HEK293 (cell line): ENCODE measurements around the gene TMEM167B.

ENCODE experiments used
- CTCF ChIA-PET: fragments of 350-600 bp; formaldehyde crosslinking; extraction: SDS; loops from one replicate; lab custom pipeline; 2021; ENCODE audit warnings: antibody characterized with exemption; lab: Yijun Ruan, JAX
- POLR2A ChIA-PET: fragments of 300-600 bp; formaldehyde crosslinking; extraction: SDS; loops from one replicate; lab custom pipeline; 2020; ENCODE audit warnings: antibody characterized with exemption, inconsistent platforms; lab: Yijun Ruan, JAX
- H3K27ac ChIP-seq: fragments of 200-500 bp; sonication (Bioruptor generic); 2 replicates; pipeline ENCODE4 v1.5.1; 2014; ENCODE audit warnings: low read depth, low read length, control low read depth, inconsistent platforms; ENCODE audit errors: extremely low read depth
- H3K36me3 ChIP-seq, 2 experiments: fragments of 200-500 bp in 1 of 2; sonication (Bioruptor generic) in 1 of 2; 1 replicate in 1 of 2; 2 replicates in 1 of 2; pipeline ENCODE4 v1.5.1; 2014 to 2017; ENCODE audit warnings: inconsistent platforms in 2 of 2, low read length in 2 of 2; ENCODE audit not compliant: control insufficient read depth in 2 of 2, insufficient read depth in 1 of 2
- H3K4me1 ChIP-seq: fragments of 200-500 bp; sonication (Bioruptor generic); 2 replicates; pipeline ENCODE4 v1.5.1; 2014; ENCODE audit warnings: mild to moderate bottlenecking, low read length, inconsistent platforms; ENCODE audit not compliant: control insufficient read depth, insufficient read depth
- H3K4me3 ChIP-seq: 2 replicates; pipeline ENCODE4 v1.5.1; 2011; ENCODE audit warnings: low read depth, mild to moderate bottlenecking, control low read depth, low read length, moderate library complexity
- H3K9me3 ChIP-seq: fragments of 200-500 bp; sonication (Bioruptor generic); 2 replicates; pipeline ENCODE4 v1.5.1; 2014; ENCODE audit warnings: low read depth, low read length, inconsistent platforms; ENCODE audit not compliant: control insufficient read depth, insufficient read depth
- HOXA7 ChIP-seq: sonication (generic); formaldehyde crosslinking; IDR thresholded peaks from 2 replicates; pipeline ENCODE4 v1.8.1; 2022; ENCODE audit warnings: missing genetic modification reagents, borderline replicate concordance
- HOXD13 ChIP-seq: sonication (generic); formaldehyde crosslinking; IDR thresholded peaks from 2 replicates; pipeline ENCODE4 v1.8.0; 2022; ENCODE audit warnings: missing genetic modification reagents, borderline replicate concordance
- IKZF3 ChIP-seq: fragments of 450-650 bp; IDR thresholded peaks from 2 replicates; pipeline ENCODE4 v1.5.0; 2018; ENCODE audit warnings: missing biosample characterization, mild to moderate bottlenecking, missing genetic modification characterization, moderate library complexity
- KLF8 ChIP-seq: fragments of 450-650 bp; formaldehyde crosslinking; IDR thresholded peaks from 2 replicates; pipeline ENCODE4 v1.5.1; 2016; ENCODE audit warnings: missing biosample characterization, missing genetic modification characterization
- SALL2 ChIP-seq: fragments of 450-650 bp; formaldehyde crosslinking; IDR thresholded peaks from 2 replicates; pipeline ENCODE4 v1.5.0; 2017; ENCODE audit warnings: missing biosample characterization, mild to moderate bottlenecking, missing genetic modification characterization, borderline replicate concordance
- SP7 ChIP-seq: fragments of 450-650 bp; formaldehyde crosslinking; IDR thresholded peaks from 2 replicates; pipeline ENCODE4 v1.5.1; 2016; ENCODE audit warnings: missing biosample characterization, missing genetic modification characterization
- ZBTB20 ChIP-seq: fragments of 450-650 bp; formaldehyde crosslinking; IDR thresholded peaks from 2 replicates; pipeline ENCODE4 v1.5.1; 2016; ENCODE audit warnings: missing biosample characterization, missing genetic modification characterization
- ZFHX2 ChIP-seq: fragments of 450-650 bp; formaldehyde crosslinking; conservative IDR thresholded peaks from 2 replicates; pipeline ENCODE4 v1.5.1; 2016; ENCODE audit warnings: missing biosample characterization, missing genetic modification characterization
- ZFP3 ChIP-seq: fragments of 450-650 bp; formaldehyde crosslinking; IDR thresholded peaks from 2 replicates; pipeline ENCODE4 v1.5.1; 2016; ENCODE audit warnings: low read depth, missing biosample characterization, missing genetic modification characterization
- ZFP37 ChIP-seq: fragments of 450-650 bp; formaldehyde crosslinking; IDR thresholded peaks from 2 replicates; pipeline ENCODE4 v1.5.1; 2016; ENCODE audit warnings: missing biosample characterization, missing genetic modification characterization
- ZNF19 ChIP-seq: fragments of 450-650 bp; formaldehyde crosslinking; IDR thresholded peaks from 2 replicates; pipeline ENCODE4; 2016; ENCODE audit warnings: missing biosample characterization, missing genetic modification characterization, low read depth
- ZNF391 ChIP-seq: fragments of 450-650 bp; formaldehyde crosslinking; IDR thresholded peaks from 2 replicates; pipeline ENCODE4 v1.5.1; 2016; ENCODE audit warnings: low read depth, missing biosample characterization, missing genetic modification characterization, borderline replicate concordance
- ZNF555 ChIP-seq: fragments of 450-650 bp; formaldehyde crosslinking; conservative IDR thresholded peaks from 2 replicates; pipeline ENCODE4 v1.5.1; 2017; ENCODE audit warnings: missing biosample characterization, mild to moderate bottlenecking, missing genetic modification characterization, inconsistent platforms
- ZNF701 ChIP-seq: fragments of 450-650 bp; formaldehyde crosslinking; IDR thresholded peaks from 2 replicates; pipeline ENCODE4 v1.5.1; 2016; ENCODE audit warnings: missing biosample characterization, missing genetic modification characterization
- ZNF777 ChIP-seq: fragments of 450-650 bp; formaldehyde crosslinking; IDR thresholded peaks from 2 replicates; pipeline ENCODE4 v1.5.1; 2017; ENCODE audit warnings: missing biosample characterization, missing genetic modification characterization, borderline replicate concordance
- TF ChIP-seq, protein P1 (sequence below): fragments of 450-650 bp; formaldehyde crosslinking; IDR thresholded peaks from 2 replicates; pipeline ENCODE4 v1.5.1; 2016; ENCODE audit warnings: missing biosample characterization, missing genetic modification characterization
- TF ChIP-seq, protein P2 (sequence below): fragments of 450-650 bp; formaldehyde crosslinking; IDR thresholded peaks from 2 replicates; pipeline ENCODE4 v1.5.1; 2016; ENCODE audit warnings: missing biosample characterization, missing genetic modification characterization
- TF ChIP-seq, protein P3 (sequence below): fragments of 450-650 bp; formaldehyde crosslinking; IDR thresholded peaks from 2 replicates; pipeline ENCODE4 v1.5.1; 2016; ENCODE audit warnings: missing biosample characterization, missing genetic modification characterization
- TF ChIP-seq, protein P4 (sequence below): fragments of 450-650 bp; formaldehyde crosslinking; IDR thresholded peaks from 2 replicates; pipeline ENCODE4 v1.5.1; 2017; ENCODE audit warnings: missing biosample characterization, missing genetic modification characterization

TMEM167B gene

DNA sequence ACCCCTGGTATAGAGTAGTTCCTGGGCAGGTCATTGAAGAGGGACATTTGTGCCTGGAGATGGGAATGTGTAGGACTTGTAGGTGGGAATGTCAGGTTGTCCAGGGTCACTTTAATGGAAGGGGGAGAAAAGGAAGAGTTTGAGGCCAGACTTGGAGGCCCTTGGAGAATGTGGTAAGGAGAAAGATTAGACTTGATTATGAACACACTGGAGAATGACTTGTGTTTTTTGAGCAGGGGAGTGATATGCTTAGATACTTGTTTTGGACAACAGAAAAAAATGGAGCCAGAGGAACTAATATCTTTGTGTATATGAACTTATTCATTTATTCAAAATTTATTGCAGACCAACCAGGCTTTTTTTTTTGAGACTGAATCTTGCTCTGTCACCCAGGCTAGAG, 41.2 kb downstream of the TMEM167B start (continued):
- TF ChIP-seq, protein P1, sequence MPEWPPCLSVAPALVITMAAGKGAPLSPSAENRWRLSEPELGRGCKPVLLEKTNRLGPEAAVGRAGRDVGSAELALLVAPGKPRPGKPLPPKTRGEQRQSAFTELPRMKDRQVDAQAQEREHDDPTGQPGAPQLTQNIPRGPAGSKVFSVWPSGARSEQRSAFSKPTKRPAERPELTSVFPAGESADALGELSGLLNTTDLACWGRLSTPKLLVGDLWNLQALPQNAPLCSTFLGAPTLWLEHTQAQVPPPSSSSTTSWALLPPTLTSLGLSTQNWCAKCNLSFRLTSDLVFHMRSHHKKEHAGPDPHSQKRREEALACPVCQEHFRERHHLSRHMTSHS (tag by site-specific recombination), result no peak
- TF ChIP-seq IKZF3 (no peak), ZNF701 (tag by site-specific recombination) (no peak), ZFP3 (no peak), ZNF391 (tag by site-specific recombination) (no peak), ZNF777 (tag by site-specific recombination) (no peak), ZNF19 (no peak), SP7 (tag by site-specific recombination) (no peak)
- TF ChIP-seq, protein P2, sequence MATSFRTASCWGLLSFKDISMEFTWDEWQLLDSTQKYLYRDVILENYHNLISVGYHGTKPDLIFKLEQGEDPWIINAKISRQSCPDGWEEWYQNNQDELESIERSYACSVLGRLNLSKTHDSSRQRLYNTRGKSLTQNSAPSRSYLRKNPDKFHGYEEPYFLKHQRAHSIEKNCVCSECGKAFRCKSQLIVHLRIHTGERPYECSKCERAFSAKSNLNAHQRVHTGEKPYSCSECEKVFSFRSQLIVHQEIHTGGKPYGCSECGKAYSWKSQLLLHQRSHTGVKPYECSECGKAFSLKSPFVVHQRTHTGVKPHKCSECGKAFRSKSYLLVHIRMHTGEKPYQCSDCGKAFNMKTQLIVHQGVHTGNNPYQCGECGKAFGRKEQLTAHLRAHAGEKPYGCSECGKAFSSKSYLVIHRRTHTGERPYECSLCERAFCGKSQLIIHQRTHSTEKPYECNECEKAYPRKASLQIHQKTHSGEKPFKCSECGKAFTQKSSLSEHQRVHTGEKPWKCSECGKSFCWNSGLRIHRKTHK, result no peak

DNA sequence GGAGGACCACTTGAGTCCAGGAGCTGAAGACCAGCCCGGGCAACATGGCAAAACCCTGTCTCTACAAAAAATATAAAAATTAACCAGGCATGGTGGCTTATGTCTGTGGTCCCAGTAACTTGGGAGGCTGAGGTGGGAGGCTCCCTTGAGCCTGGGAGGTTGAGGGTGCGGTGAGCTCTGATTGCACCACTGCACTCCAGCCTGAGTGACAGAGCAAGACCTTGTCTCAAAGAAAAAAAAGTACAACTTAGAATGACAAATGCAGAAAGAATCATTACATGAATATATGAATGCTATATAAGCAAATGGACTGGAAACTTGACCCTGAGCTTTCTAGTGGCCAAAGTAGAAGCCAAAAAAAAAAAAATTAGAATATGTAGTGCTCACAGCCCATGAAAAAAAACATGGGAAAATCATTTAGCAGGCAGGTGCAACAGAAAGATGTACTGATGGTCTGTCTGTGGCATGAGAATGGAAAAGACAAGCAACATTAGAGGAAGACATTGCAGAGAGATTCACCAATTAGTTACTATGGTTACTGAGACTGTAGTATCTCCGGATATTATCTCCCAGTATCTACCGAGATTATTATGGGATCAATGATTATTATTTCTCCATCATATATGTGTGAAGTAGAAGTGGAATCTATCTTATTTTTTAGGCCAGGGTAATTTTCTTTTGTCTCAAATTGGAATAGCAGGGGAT, 42.6 kb downstream of the TMEM167B start:
- Histone ChIP-seq H3K9me3 (no peaks in the 10 kb centered on the region), H3K27ac (no peak overlapping the region), H3K36me3 (no peaks in the 10 kb centered on the region), H3K4me3 (no peak overlapping the region), H3K4me1 (no peaks in the 10 kb centered on the region)
- no peak for TF ChIP-seq HOXA7 (CRISPR knock-in tag)
- no peak for TF ChIP-seq KLF8 (tag by site-specific recombination)
- TF ChIP-seq, protein P3, sequence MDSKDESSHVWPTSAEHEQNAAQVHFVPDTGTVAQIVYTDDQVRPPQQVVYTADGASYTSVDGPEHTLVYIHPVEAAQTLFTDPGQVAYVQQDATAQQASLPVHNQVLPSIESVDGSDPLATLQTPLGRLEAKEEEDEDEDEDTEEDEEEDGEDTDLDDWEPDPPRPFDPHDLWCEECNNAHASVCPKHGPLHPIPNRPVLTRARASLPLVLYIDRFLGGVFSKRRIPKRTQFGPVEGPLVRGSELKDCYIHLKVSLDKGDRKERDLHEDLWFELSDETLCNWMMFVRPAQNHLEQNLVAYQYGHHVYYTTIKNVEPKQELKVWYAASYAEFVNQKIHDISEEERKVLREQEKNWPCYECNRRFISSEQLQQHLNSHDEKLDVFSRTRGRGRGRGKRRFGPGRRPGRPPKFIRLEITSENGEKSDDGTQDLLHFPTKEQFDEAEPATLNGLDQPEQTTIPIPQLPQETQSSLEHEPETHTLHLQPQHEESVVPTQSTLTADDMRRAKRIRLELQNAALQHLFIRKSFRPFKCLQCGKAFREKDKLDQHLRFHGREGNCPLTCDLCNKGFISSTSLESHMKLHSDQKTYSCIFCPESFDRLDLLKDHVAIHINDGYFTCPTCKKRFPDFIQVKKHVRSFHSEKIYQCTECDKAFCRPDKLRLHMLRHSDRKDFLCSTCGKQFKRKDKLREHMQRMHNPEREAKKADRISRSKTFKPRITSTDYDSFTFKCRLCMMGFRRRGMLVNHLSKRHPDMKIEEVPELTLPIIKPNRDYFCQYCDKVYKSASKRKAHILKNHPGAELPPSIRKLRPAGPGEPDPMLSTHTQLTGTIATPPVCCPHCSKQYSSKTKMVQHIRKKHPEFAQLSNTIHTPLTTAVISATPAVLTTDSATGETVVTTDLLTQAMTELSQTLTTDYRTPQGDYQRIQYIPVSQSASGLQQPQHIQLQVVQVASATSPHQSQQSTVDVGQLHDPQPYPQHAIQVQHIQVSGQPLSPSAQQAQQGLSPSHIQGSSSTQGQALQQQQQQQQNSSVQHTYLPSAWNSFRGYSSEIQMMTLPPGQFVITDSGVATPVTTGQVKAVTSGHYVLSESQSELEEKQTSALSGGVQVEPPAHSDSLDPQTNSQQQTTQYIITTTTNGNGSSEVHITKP (tag by site-specific recombination), result no peak
- TF ChIP-seq HOXD13, result no peak
- TF ChIP-seq SALL2 (tag by site-specific recombination), result no peak
- TF ChIP-seq, protein P4, sequence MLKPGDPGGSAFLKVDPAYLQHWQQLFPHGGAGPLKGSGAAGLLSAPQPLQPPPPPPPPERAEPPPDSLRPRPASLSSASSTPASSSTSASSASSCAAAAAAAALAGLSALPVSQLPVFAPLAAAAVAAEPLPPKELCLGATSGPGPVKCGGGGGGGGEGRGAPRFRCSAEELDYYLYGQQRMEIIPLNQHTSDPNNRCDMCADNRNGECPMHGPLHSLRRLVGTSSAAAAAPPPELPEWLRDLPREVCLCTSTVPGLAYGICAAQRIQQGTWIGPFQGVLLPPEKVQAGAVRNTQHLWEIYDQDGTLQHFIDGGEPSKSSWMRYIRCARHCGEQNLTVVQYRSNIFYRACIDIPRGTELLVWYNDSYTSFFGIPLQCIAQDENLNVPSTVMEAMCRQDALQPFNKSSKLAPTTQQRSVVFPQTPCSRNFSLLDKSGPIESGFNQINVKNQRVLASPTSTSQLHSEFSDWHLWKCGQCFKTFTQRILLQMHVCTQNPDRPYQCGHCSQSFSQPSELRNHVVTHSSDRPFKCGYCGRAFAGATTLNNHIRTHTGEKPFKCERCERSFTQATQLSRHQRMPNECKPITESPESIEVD (tag by site-specific recombination), result no peak
- no peak for TF ChIP-seq ZFP37
- TF ChIP-seq ZNF555 (tag by site-specific recombination), result no peak
- no peak for TF ChIP-seq ZFHX2 (tag by site-specific recombination)
- TF ChIP-seq ZBTB20, result no peak
- POLR2A ChIA-PET, result no interaction called here
- CTCF ChIA-PET, result no interaction called here
